AG10803 (cell line): ENCODE results near the gene ATP5PD.

Source experiments
- DNase-seq: peaks from one replicate; pipeline ENCODE4 v3.0.0; 2010; ENCODE audit warnings: low read depth
- H3K4me3 ChIP-seq: 2 replicates; pipeline ENCODE4 v1.5.1; 2011; ENCODE audit warnings: mild to moderate bottlenecking, low read length, control low read depth
- CTCF ChIP-seq: conservative IDR thresholded peaks from 2 replicates; pipeline ENCODE4 v1.5.1; 2011; ENCODE audit warnings: mild to moderate bottlenecking, low read length, control low read depth, inconsistent platforms

Gene ATP5PD

GRCh38 chr17:75046407-75047289 is at the start of gene ATP5PD, which contains the start of gene KCTD2:
Gene ATP5PD, minus strand, starts transcription at chr17:75046969. Its CDS starts 4,319 bp downstream, at chr17:75042650.
Gene KCTD2, plus strand, starts transcription at chr17:75047225. Its CDS starts 26 bp downstream, at chr17:75047251.
- peak; percentile 97 for DNase-seq
- no peak for TF ChIP-seq CTCF
- H3K4me3 ChIP-seq = peak within 1 kb of the TSS; percentile 98

DNA sequence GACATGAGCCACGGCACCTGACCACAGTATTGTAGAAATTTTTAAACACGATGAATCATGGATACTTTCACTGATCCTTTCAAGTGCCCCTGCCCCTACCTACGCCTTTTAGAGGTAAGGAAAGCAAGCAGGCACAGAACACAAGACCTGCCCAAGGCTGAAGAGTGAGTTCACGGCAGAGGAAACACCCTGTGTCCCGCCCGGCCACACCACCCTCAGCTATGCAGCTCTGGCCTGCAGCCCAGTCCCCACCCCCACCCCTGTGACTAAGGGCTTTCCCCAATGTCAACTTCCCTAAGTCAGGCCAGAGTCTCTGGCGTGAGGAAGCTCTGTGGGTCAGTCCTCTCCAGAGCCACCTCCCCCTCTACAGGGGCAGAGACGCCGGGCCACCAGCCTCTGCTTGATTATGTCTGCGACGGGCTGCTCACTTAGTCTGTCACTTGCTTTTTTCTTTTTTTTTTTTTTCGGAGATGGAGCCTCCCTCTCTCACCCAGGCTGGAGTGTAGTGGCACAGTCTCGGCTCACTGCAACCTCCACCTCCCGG is 49.4 kb upstream of the ATP5PD start:
- TF ChIP-seq CTCF = no peak

GRCh38 chr17:75094871-75095399 is 48.2 kb upstream of the ATP5PD start:
- no peak overlapping the region for H3K4me3 ChIP-seq
- DNase-seq = no peak
- no peak for TF ChIP-seq CTCF

More for the DNA sequence above, 49.4 kb upstream of the ATP5PD start:
- peak; percentile 72 for DNase-seq
- no peak overlapping the region for H3K4me3 ChIP-seq

DNA sequence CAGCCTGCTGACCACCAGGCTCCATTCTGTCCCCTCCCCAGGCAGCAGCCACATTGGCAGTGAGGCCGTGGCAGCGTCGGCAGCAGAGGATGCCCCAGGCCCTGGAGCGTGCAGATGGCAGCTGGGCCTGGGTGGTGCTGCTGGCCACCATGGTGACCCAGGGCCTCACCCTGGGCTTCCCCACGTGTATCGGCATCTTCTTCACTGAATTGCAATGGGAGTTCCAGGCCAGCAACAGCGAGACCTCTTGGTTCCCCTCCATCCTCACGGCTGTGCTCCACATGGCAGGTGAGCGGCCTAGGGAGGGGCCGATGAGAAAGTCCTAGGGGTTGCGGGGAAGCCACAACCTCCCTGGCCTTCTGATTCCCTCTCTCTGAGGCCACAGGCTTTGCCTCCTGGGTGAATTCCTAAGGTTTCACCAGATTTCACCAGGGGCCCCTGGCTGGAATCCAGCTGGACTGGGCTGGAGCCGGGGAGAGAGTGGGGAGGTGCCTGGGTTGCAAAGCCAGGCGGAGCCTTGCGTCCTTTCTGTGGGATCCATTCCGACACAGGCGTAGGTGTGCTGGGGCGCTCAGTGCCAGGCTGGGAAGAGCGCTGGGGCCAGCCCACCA is 46.9 kb upstream of the ATP5PD start:
- no peak overlapping the region for H3K4me3 ChIP-seq
- TF ChIP-seq CTCF = no peak
- no peak for DNase-seq

DNA sequence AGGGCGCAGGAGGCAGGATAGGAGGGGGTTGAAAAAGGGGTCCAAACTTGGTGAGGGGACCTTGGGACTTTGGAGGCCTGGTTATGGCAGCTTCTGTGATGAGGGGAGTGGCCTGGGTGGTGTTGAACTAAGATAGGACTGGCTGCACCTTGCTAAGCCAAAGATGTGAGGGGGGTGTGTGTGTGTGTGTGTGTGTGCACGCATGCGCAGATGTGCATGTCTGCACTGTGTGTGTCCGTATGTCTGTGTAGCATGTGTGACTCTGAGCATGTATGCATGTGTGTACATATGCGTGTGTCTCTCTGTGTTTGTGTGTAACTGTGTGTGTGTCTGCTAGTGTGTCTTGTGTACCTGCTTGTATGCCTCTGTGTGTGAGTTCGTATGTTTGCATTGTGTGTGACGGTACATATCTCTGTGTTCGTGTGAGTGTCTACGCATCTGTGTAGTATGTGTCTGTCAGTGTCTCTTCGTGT is 45.1 kb upstream of the ATP5PD start:
- no peak overlapping the region for H3K4me3 ChIP-seq
- TF ChIP-seq CTCF = no peak
- no peak for DNase-seq

- peak overlapping the region; percentile 5; the same call in 1 of the 2 replicates for H3K4me3 ChIP-seq
- DNase-seq = no peak
- TF ChIP-seq CTCF = no peak
Measured at GRCh38 chr17:75090871-75091854, 44.4 kb upstream of the ATP5PD start.
